ENCODE measurements around the gene HCRT. TPM values are rescaled to one million over a fixed set of nuclear protein-coding genes. Genes with fewer than 3 reads are reported as not detected.
"Not testable (repeated sequence)": the region's sequence is repeated elsewhere in the genome, so short reads cannot be mapped to it uniquely, and the experiment has no call there.

The HCRT gene
- total RNA-seq, 1 donor from 2014 or later = not detected

DNA sequence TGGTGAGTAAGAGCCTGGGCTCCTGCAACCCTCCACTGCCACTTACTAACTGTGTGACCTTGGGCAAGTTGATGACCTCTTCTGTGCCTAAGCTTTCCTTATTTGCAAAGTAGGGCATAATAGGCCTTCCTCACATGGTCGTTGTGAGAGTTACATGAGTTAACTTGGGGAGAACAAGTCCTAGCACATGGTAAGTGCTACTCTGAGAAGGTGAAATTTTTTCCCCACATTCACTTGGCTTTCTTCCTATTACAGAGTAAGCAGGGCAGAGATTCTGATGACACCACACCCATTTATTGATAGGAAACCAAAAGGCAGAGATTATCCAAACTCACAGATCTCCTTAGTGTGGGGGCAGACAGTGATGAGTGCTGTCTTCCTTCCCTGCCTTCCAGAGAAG, 5.9 kb downstream of the HCRT start:
- no peak for DNase-seq

DNA sequence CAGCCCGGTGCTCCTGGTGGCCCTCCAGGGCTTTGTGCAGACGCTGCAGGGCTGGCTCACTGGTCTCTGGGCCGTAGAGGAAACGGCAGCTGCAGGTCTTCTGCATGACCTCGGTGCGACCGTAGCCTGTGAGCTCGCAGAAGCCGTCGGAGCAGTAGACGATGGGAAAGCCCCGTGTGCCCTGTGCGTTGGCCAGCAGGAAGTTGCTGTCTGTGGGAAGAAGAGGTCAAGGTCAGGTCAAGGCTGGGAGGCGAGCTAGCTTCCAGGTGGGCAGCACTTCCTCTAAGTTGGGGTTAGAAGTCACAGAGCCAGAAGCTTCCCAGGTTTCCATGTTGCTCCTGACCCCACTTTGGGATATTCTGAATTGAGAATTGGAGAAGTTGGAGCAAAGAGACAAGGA, 6.4 kb downstream of the HCRT start:
- peak; percentile 39 for DNase-seq

DNA sequence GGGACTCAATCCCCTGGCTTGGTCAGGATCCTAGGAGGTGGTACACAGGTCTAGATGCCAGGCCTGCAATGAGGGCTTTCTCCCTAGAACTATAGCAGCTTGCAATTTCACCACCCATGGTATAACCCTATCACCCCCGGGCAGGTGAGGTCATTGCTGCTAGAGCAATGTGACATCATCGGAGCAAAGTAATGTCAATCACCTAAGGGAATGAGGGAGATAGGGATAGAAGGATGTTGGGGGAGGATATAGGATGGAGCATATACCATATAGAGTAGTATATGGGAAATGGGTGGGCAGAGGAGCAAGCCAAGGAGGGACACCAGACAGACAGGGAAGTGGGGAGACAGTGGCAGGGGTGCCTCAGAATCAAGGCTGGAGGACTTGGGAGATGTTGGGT, 7.6 kb downstream of the HCRT start:
- DNase-seq = no peak

GRCh38 chr17:42174126-42174783, 11.0 kb downstream of the HCRT start:
- no peak for DNase-seq

DNA sequence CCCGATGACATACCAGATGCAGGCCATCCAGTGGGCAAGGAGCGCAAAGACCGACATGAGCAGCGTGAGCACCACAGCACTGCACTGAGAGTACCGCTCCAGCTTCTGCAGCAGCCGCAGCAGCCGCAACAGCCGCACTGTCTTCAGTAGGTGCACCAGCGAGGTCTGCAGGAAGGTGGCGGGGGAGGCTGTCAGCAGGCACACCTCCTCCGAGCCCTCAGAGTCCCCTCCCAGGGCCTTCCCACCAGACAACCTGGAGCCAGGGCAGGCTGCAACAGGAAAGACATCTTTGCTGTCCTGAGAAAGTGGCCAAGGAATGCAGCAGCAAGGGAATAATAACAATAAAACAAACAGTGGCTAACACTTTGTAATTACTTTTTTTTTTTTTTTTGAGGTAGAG, 13.4 kb downstream of the HCRT start:
- no peak for DNase-seq

- no peak for DNase-seq
These were observed 15.9 kb downstream of the HCRT start for GRCh38 chr17:42169351-42169750.

- no peak for DNase-seq
These were observed 17.4 kb downstream of the HCRT start for GRCh38 chr17:42167807-42168206.

- DNase-seq = no peak
These were observed 19.0 kb downstream of the HCRT start for GRCh38 chr17:42166196-42166763.

GRCh38 chr17:42165751-42166150, 19.5 kb downstream of the HCRT start:
- DNase-seq = no peak

DNA sequence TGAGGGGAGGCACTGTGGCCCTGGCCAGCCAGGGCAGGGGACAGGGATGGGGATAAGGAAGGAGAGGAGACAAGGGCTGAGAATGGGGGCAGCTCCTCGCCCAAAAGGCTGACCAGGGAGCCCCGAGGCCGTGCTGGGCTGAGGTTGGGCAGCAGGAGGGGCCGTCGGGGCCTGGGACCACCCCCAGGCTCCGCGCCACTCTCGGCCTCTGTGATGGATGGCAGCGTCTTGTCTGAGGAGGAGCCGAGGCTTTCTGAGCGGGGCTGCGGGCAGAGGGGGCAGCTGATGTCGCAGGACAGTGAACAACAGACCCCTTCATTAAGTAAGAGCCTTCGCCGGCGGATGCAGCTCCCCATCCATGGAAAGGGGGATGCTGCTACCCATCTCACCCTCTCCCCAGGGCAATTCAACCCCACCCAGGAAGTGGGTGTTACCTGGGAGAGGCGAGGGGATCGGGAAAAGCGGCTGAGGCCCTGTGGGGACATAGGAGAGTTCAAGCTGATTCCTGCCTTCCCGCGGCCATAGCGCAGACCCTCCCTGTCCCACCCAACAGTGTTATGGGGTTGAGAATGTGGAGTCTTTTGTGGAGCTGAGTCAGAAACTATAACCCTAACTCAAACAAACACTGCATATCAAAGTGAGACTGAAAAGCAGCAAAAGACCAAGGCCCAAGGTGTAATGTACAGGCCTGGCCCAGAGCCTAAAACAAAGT, 21.4 kb downstream of the HCRT start:
- no peak for DNase-seq

- DNase-seq = peak; percentile 40
These were observed 22.1 kb downstream of the HCRT start for GRCh38 chr17:42163113-42163512.

DNA sequence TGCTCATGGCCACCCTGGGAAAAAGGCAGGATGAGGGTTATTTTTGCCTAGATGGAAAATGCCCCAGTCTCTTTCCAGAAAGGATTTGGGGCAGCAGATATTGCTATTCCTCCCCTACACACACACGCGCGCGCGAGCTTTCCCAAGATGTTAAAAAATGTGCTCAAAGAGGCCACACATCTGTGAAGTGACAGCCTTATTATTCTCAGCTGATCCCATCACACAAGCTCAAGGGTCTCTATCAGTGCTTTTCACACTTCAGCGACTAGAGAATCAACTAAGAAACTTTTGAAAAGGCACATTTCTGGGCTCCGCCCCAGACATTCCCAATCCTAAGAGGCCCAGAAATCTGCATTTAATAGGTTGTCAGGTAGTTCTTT, 24.7 kb downstream of the HCRT start:
- no peak for DNase-seq

DNA sequence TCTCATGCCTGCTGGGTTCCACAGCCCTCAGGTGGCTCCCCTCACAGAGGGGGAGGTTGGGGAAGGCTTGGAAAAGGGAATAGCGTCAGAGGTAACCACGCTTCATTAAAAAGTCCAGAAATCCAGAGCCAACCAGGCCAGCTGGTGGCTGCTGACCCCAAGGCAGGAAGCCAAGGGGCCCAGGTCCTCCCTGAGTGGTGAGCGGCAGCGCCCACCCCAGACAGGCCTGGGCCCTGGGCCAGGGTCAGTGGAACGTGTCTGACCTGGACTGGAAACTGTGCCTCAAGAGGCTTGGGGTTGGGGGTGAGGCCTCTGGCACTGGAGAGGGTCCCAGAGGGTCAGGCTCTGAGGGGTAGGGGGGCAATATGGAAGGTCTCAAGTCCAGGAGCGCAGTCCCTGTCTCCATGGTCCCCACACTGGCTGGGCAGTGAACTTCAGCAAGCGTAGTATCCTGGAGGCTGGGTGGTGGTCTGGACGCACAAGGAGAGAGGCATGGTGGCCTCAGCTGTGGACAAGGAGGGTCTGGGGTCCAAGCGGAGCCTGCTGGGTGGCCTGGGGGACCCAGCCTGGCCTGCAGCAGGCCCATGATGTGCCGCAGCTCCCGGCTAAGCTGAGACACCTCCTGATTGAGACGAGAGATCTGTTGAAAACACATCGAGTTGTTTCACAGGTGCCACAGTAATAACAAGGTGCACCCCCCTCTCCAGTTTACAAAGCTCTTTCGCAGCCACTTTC, 25.3 kb downstream of the HCRT start:
- DNase-seq = no peak

- DNase-seq = no peak
These were observed 29.6 kb downstream of the HCRT start for GRCh38 chr17:42155614-42156045.

GRCh38 chr17:42153919-42154742, 31.1 kb downstream of the HCRT start:
- peak; percentile 69 for DNase-seq

DNA sequence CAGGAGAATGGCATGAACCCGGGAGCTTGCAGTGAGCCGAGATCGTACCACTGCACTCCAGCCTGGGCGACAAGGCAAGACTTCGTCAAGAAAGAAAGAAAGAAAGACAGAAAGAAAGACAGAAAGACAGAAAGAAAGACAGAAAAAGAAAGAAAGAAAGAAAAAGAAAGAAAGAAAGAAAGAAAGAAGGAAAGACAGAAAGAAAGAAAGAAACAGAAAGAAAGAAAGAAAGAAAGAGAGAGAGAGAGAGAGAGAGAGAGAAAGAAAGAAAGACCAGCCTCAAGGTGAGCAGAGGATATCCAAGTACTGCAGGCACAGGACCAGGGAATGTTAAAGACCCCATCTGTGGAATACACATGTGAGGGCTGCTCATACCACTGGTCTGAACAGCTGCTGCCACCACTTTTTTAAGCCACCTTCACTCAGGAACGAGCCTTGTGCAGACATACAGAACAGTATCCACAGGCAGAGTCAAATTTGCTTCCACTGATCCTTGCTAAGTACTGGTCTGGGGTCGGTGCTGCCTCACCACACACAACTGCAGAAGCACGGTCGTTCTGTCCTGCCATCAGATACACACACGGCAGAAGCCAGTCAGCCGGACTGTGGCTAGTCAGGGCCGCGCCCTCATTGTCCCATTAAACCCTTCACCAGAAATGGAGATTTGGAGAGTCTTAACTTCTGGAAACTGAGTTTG, 38.2 kb downstream of the HCRT start:
- no peak for DNase-seq

GRCh38 chr17:42143138-42143537, 42.1 kb downstream of the HCRT start:
- DNase-seq = not testable (repeated sequence)

GRCh38 chr17:42142371-42142896, 42.8 kb downstream of the HCRT start:
- DNase-seq = no peak

DNA sequence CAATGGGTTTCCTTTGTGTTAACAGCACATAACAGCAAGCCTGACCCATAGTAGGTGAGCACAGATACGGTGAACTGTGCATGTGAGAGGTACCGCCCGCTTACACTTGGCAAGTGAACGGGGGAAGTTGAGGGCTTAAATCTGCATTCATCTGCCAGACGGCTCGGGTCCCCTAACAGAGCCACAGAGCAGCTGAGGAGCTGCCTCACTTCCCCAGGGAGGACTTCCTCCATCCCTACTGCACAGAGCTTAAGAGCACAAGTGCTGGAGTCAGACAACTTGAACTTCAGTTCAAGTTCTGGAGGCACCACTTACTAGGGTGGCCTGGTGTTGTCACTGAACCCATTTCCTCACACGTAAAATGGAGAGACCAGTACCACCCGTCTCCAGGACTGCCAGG, 43.9 kb downstream of the HCRT start:
- DNase-seq = no peak

DNA sequence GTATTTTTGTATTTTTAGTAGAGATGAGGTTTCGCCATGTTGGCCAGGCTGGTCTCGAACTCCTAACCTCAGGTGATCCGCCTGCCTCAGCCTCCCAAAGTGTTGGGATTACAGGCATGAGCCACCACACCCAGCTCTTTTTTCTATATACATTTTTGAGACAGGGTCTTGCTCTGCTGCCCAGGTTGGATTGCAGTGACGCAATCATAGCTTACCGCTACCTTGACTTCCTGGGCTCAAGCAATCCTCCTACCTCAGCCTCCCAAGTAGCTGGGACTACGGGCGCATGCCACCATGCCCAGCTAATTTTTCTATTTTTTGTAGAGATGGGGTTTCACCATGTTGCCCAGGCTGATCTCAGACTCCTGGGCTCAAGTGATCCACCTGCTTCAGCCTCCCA, 44.6 kb downstream of the HCRT start:
- DNase-seq = not testable (repeated sequence)

DNA sequence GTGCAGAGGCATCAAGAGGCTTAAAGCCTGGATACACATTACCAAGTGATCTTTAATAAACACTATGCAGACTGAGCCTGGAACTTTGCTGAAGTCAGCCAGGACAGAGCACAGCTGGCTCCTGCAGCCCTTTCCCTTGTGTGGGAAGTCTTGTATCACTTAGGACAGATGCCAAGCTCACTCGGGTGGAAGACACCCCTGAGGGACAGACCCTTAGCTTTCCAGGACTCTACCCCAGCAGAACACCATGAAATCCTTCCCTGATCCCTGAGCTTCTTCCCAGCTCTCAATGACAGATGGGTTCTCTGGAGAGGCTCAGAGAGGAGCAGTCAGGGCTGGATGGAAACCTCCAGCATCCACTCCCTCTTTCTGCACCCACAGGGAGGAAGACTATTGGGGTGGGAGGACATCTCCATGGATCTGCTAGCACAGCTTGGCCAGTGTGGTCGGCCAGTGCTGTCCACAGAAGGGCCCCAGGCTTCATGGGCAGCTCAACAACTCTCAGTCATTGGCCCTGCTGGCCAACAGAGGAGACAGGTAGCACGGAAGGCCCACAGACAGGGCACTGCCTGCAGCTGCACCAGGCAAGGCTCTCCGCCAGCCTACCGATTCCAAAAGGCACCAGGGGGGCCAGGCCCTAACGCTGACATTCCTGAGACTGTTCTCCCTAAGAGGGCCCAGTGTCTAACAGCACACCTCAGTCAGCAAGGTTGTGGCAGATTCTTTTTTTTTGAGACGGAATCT, 46.3 kb downstream of the HCRT start:
- DNase-seq = peak; percentile 20
